HepG2 (cell line): ENCODE results near the gene USP7. TPM values are rescaled to one million over a fixed set of nuclear protein-coding genes. Genes with fewer than 3 reads are reported as not detected.

Experiments used
- MED13 ChIP-seq: sonication (generic); formaldehyde crosslinking; IDR thresholded peaks from 2 replicates; pipeline ENCODE4 v1.5.0; 2020; ENCODE audit warnings: missing genetic modification reagents
- MZF1 ChIP-seq: sonication (generic); formaldehyde crosslinking; IDR thresholded peaks from 2 replicates; pipeline ENCODE4 v1.8.1; 2023; ENCODE audit warnings: mild to moderate bottlenecking, missing genetic modification reagents, borderline replicate concordance
- SUZ12 ChIP-seq: fragments of 150-350 bp; IDR thresholded peaks from 2 replicates; pipeline ENCODE4 v1.6.1; 2014; ENCODE audit warnings: low read depth, low read length
- ZBTB42 ChIP-seq: sonication (generic); formaldehyde crosslinking; IDR thresholded peaks from 2 replicates; pipeline ENCODE4 v1.5.0; 2020; ENCODE audit warnings: mild to moderate bottlenecking, missing genetic modification reagents
- ZNF354B ChIP-seq: sonication (generic); formaldehyde crosslinking; IDR thresholded peaks from 2 replicates; pipeline ENCODE4 v1.8.0; 2022; ENCODE audit warnings: mild to moderate bottlenecking, missing genetic modification reagents
- polyA plus RNA-seq, 8 experiments: library from polyadenylated mRNA; depleted of rRNA in 3 of 8; stranded (reverse) in 7 of 8; unstranded in 1 of 8; fragments of >200 nt; fragmentation: Illumina TruSeq in 4 of 8; extraction: Trizol in 4 of 8; gene quantifications; 2 replicates each; pipeline versions ENCODE4 v1.2.1 to v1.2.3, GENCODE V29; 2011 to 2016; ENCODE audit warnings: low read depth in 4 of 8, missing spikeins in 1 of 8, mixed read lengths in 1 of 8; ENCODE audit not compliant: insufficient read depth in 1 of 8
- total RNA-seq, 5 experiments: library from RNA; depleted of rRNA; stranded (reverse); fragments of >200 nt; fragmentation: Illumina TruSeq; extraction: Trizol; gene quantifications; 2 replicates each; pipeline ENCODE4 v1.2.3, GENCODE V29; 2016; ENCODE audit warnings: low read depth in 1 of 5
- TF ChIP-seq, protein P1 (sequence below): sonication (generic); formaldehyde crosslinking; conservative IDR thresholded peaks from 2 replicates; pipeline ENCODE4 v1.4.0; 2020; ENCODE audit warnings: missing genetic modification reagents
- TF ChIP-seq, protein P2 (sequence below): sonication (generic); formaldehyde crosslinking; IDR thresholded peaks from 2 replicates; pipeline ENCODE4 v1.4.0; 2020; ENCODE audit warnings: mild to moderate bottlenecking, missing genetic modification reagents
- TF ChIP-seq, protein P3 (sequence below): sonication (generic); formaldehyde crosslinking; IDR thresholded peaks from 2 replicates; pipeline ENCODE4 v1.4.0; 2020; ENCODE audit warnings: missing genetic modification reagents
- TF ChIP-seq, protein P4 (sequence below): IDR thresholded peaks from 2 replicates; pipeline ENCODE4 v1.6.1; 2016; ENCODE audit warnings: low read depth, control low read depth

Gene USP7
- total and polyA plus RNA-seq, 2 of the 13 experiments (the other 11 are each of a cell fraction or from before 2014, with no cell fraction given), result 52.5 to 173 TPM

DNA sequence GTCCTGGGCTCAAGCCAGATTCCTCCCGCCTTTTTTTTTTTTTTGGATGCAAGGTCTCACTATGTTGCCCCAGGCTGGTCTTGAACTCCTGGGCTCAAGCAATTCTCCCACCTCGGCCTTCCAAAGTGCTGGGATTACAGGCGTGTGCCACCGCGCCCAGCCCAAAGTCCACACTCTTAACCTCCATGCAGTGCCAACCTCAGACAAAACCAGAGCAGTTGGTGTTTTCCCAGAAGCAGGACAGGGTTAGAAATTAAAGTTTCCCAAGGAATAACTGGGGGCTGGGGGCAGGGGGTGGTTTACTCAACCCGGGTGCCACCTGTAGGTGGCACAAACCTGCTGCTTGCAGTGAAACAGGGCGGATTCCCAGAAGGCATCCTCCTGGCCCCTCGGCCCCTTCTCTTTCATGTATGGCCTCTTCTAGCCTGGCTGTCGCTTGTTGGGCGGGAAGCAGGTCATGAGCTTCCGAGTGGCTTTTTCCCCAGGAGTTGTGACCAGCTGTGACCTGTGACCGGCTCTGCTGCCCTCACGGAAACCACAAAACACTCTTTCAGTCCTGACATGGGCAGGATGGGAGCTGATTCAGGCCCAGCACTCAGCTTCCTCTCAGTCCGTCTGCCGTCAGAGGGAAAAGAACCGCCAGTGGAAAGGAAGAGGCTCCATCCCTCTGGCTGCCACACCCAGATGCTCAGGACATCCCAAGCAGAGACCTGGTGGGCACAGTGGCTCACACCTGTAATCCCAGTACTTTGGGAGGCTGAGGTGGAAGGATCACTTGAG is 25.6 kb upstream of the USP7 start (continued):
- TF ChIP-seq, protein P1, sequence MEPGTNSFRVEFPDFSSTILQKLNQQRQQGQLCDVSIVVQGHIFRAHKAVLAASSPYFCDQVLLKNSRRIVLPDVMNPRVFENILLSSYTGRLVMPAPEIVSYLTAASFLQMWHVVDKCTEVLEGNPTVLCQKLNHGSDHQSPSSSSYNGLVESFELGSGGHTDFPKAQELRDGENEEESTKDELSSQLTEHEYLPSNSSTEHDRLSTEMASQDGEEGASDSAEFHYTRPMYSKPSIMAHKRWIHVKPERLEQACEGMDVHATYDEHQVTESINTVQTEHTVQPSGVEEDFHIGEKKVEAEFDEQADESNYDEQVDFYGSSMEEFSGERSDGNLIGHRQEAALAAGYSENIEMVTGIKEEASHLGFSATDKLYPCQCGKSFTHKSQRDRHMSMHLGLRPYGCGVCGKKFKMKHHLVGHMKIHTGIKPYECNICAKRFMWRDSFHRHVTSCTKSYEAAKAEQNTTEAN (CRISPR knock-in tag), result peak; percentile 66
- TF ChIP-seq, protein P2, sequence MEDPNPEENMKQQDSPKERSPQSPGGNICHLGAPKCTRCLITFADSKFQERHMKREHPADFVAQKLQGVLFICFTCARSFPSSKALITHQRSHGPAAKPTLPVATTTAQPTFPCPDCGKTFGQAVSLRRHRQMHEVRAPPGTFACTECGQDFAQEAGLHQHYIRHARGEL (CRISPR knock-in tag), result no peak
- TF ChIP-seq ZBTB42 (CRISPR knock-in tag) (no peak), MED13 (CRISPR knock-in tag) (no peak), MZF1 (CRISPR knock-in tag) (no peak), SUZ12 (no peak), ZNF354B (CRISPR knock-in tag) (no peak)
- TF ChIP-seq, protein P3, sequence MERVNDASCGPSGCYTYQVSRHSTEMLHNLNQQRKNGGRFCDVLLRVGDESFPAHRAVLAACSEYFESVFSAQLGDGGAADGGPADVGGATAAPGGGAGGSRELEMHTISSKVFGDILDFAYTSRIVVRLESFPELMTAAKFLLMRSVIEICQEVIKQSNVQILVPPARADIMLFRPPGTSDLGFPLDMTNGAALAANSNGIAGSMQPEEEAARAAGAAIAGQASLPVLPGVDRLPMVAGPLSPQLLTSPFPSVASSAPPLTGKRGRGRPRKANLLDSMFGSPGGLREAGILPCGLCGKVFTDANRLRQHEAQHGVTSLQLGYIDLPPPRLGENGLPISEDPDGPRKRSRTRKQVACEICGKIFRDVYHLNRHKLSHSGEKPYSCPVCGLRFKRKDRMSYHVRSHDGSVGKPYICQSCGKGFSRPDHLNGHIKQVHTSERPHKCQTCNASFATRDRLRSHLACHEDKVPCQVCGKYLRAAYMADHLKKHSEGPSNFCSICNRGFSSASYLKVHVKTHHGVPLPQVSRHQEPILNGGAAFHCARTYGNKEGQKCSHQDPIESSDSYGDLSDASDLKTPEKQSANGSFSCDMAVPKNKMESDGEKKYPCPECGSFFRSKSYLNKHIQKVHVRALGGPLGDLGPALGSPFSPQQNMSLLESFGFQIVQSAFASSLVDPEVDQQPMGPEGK (CRISPR knock-in tag), result peak; percentile 72
- TF ChIP-seq, protein P4, sequence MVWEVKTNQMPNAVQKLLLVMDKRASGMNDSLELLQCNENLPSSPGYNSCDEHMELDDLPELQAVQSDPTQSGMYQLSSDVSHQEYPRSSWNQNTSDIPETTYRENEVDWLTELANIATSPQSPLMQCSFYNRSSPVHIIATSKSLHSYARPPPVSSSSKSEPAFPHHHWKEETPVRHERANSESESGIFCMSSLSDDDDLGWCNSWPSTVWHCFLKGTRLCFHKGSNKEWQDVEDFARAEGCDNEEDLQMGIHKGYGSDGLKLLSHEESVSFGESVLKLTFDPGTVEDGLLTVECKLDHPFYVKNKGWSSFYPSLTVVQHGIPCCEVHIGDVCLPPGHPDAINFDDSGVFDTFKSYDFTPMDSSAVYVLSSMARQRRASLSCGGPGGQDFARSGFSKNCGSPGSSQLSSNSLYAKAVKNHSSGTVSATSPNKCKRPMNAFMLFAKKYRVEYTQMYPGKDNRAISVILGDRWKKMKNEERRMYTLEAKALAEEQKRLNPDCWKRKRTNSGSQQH (CRISPR knock-in tag), result no peak
